ENCODE measurements around the gene NRCAM. TPM values are rescaled to one million over a fixed set of nuclear protein-coding genes. Genes with fewer than 3 reads are reported as not detected.
A peak's percentile ranks its signal among the peaks of the same experiment; 100 is the strongest.
"Not testable (repeated sequence)": the region's sequence is repeated elsewhere in the genome, so short reads cannot be mapped to it uniquely, and the experiment has no call there.

NRCAM gene
- total RNA-seq, 4 donors from 2014 or later: 0.85 to 4.1 (median 2.6) TPM

- Histone ChIP-seq H3K4me1 (no peaks in the 10 kb centered on the region), H3K36me3 (no peaks in the 10 kb centered on the region), H3K27ac (no peak overlapping the region), H3K4me3 (no peak overlapping the region), H3K9me3 (no peaks in the 10 kb centered on the region), H3K27me3 (no peaks in the 10 kb centered on the region)
- TF ChIP-seq CTCF (IDR thresholded peaks at IDR 0.05): no peak
- no peak for TF ChIP-seq POLR2A (IDR thresholded peaks at IDR 0.05)
- DNase-seq: no peak
Measured at GRCh38 chr7:108403597-108404217, 52.5 kb downstream of the NRCAM start.

- Histone ChIP-seq H3K27ac (no peak overlapping the region), H3K9me3 (no peaks in the 10 kb centered on the region), H3K36me3 (no peaks in the 10 kb centered on the region), H3K4me3 (no peak overlapping the region), H3K4me1 (no peaks in the 10 kb centered on the region), H3K27me3 (no peaks in the 10 kb centered on the region)
- no peak for TF ChIP-seq POLR2A (IDR thresholded peaks at IDR 0.05)
- no peak for TF ChIP-seq CTCF (IDR thresholded peaks at IDR 0.05)
- no peak for DNase-seq
Measured at GRCh38 chr7:108402865-108403264, 53.4 kb downstream of the NRCAM start.

- TF ChIP-seq CTCF (IDR thresholded peaks at IDR 0.05) (no peak), POLR2A (IDR thresholded peaks at IDR 0.05) (no peak)
- H3K4me1 ChIP-seq: no peaks in the 10 kb centered on the region
- DNase-seq: no peak
Measured at GRCh38 chr7:108396080-108396479, 60.2 kb downstream of the NRCAM start.

GRCh38 chr7:108395426-108395825, 60.8 kb downstream of the NRCAM start:
- no peak for DNase-seq
- TF ChIP-seq POLR2A (IDR thresholded peaks at IDR 0.05): no peak
- no peak for TF ChIP-seq CTCF (IDR thresholded peaks at IDR 0.05)
- no peak overlapping the region for H3K4me3 ChIP-seq

More at GRCh38 chr7:108396080-108396479, 60.2 kb downstream of the NRCAM start:
- Histone ChIP-seq H3K27me3 (no peaks in the 10 kb centered on the region), H3K4me3 (no peak overlapping the region), H3K36me3 (no peaks in the 10 kb centered on the region), H3K27ac (no peak overlapping the region), H3K9me3 (no peaks in the 10 kb centered on the region)

GRCh38 chr7:108393097-108393496, 63.1 kb downstream of the NRCAM start:
- H3K4me3 ChIP-seq: not testable (repeated sequence)
- peak in 1 of 3 donors; percentile 47 for DNase-seq

More at GRCh38 chr7:108395426-108395825, 60.8 kb downstream of the NRCAM start:
- H3K9me3 ChIP-seq: no peaks in the 10 kb centered on the region
- no peaks in the 10 kb centered on the region for H3K27me3 ChIP-seq
- no peaks in the 10 kb centered on the region for H3K4me1 ChIP-seq
- no peaks in the 10 kb centered on the region for H3K36me3 ChIP-seq
- H3K27ac ChIP-seq: no peak overlapping the region

GRCh38 chr7:108387686-108388085, 68.5 kb downstream of the NRCAM start:
- H3K4me1 ChIP-seq, H3K36me3 ChIP-seq, H3K27ac ChIP-seq, H3K27me3 ChIP-seq, H3K9me3 ChIP-seq, DNase-seq, H3K4me3 ChIP-seq: not testable (repeated sequence)

More at GRCh38 chr7:108393097-108393496, 63.1 kb downstream of the NRCAM start:
- H3K27me3 ChIP-seq, H3K36me3 ChIP-seq, H3K4me1 ChIP-seq, H3K9me3 ChIP-seq, H3K27ac ChIP-seq: not testable (repeated sequence)
